K562 (cell line): Measurements from ENCODE around the gene BTBD2. TPM values are rescaled to one million over a fixed set of nuclear protein-coding genes. Genes with fewer than 3 reads are reported as not detected.

Experiments used
- BCL6 ChIP-seq: fragments of 250-450 bp; sonication (Bioruptor Pico); IDR thresholded peaks from 2 replicates; pipeline ENCODE4 v1.4.0; 2020
- BRCA1 ChIP-seq, 2 experiments: fragments of 450-650 bp in 1 of 2; sonication (generic) in 1 of 2; formaldehyde crosslinking in 1 of 2; IDR thresholded peaks; 2 replicates each; pipeline versions ENCODE4 v1.5.0 to v1.6.1; 2017 to 2020; ENCODE audit warnings: mild to moderate bottlenecking in 1 of 2, missing genetic modification reagents in 1 of 2
- CREB1 ChIP-seq, 2 experiments: sonication (generic) in 1 of 2; formaldehyde crosslinking in 1 of 2; IDR thresholded peaks; 2 replicates each; pipeline versions ENCODE4 v1.6.1 to v1.8.0; 2012 to 2022; ENCODE audit warnings: inconsistent platforms in 1 of 2, mild to moderate bottlenecking in 1 of 2, missing genetic modification reagents in 1 of 2, moderate library complexity in 1 of 2
- DPF2 ChIP-seq: fragments of 450-650 bp; IDR thresholded peaks from 2 replicates; pipeline ENCODE4 v1.6.1; 2016
- HNRNPL ChIP-seq: fragments of 200-400 bp; formaldehyde crosslinking; IDR thresholded peaks from 2 replicates; pipeline ENCODE4 v1.6.1; 2017; ENCODE audit warnings: low read depth, mild to moderate bottlenecking, low read length
- ILK ChIP-seq: fragments of 450-650 bp; IDR thresholded peaks from 2 replicates; pipeline ENCODE4 v1.6.1; 2016; ENCODE audit warnings: missing genetic modification characterization, low read depth, mild to moderate bottlenecking, missing compliant biosample characterization, moderate library complexity, borderline replicate concordance
- KHSRP ChIP-seq: fragments of 450-650 bp; IDR thresholded peaks from 2 replicates; pipeline ENCODE4 v1.6.1; 2017
- MCM7 ChIP-seq, 2 experiments: fragments of 450-650 bp; IDR thresholded peaks; 2 replicates each; pipeline ENCODE4 v1.6.1; 2016 to 2018
- POLR3A ChIP-seq: IDR thresholded peaks from 2 replicates; pipeline ENCODE4 v1.6.1; 2011; ENCODE audit warnings: borderline replicate concordance, mild to moderate bottlenecking, moderate library complexity; ENCODE audit not compliant: insufficient read length, insufficient read depth; ENCODE audit errors: extremely low read depth
- TAF15 ChIP-seq: fragments of 200-400 bp; formaldehyde crosslinking; IDR thresholded peaks from 2 replicates; pipeline ENCODE4 v1.6.1; 2017; ENCODE audit warnings: mild to moderate bottlenecking, low read depth, low read length, moderate library complexity
- ZNF282 ChIP-seq: sonication (generic); formaldehyde crosslinking; IDR thresholded peaks from 2 replicates; pipeline ENCODE4 v1.8.1; 2023; ENCODE audit warnings: missing genetic modification reagents
- ZNF79 ChIP-seq: fragments of 250-450 bp; sonication (Bioruptor Pico); IDR thresholded peaks from 2 replicates; pipeline ENCODE4 v1.4.0; 2020; ENCODE audit warnings: low read depth, mild to moderate bottlenecking, moderate library complexity
- polyA plus RNA-seq, 8 experiments: library from polyadenylated mRNA; depleted of rRNA in 4 of 8; stranded (reverse) in 5 of 8; unstranded in 3 of 8; fragments of >200 nt; fragmentation: Nextera tagmentation in 2 of 8; fragmentation: Illumina TruSeq in 1 of 8; extraction: Ambion mirVana in 2 of 8; extraction: Trizol in 1 of 8; gene quantifications; 2 replicates each; pipeline versions ENCODE4 v1.2.1 to v1.2.3, GENCODE V29; 2011 to 2014; ENCODE audit warnings: inconsistent platforms in 1 of 8, missing spikeins in 1 of 8
- total RNA-seq, 7 experiments: library from RNA; depleted of rRNA in 6 of 7; stranded (reverse); fragments of >200 nt in 6 of 7; fragmentation: Illumina TruSeq in 2 of 7; extraction: Trizol in 2 of 7; gene quantifications; 2 replicates each; pipeline versions ENCODE4 v1.2.1 to v1.2.3, GENCODE V29; 2011 to 2021; ENCODE audit warnings: low replicate concordance in 1 of 7
- TF ChIP-seq, protein P1 (sequence below), 2 experiments: fragments of 450-650 bp; IDR thresholded peaks; 2 replicates each; pipeline ENCODE4 v1.6.1; 2016; ENCODE audit warnings: mild to moderate bottlenecking in 2 of 2, borderline replicate concordance in 1 of 2, low read depth in 1 of 2, moderate library complexity in 1 of 2
- TF ChIP-seq, protein P2 (sequence below): fragments of 250-450 bp; sonication (Bioruptor Pico); IDR thresholded peaks from 2 replicates; pipeline ENCODE4 v1.8.0; 2021; ENCODE audit warnings: borderline replicate concordance, mild to moderate bottlenecking, moderate library complexity; ENCODE audit not compliant: poor library complexity, severe bottlenecking
- TF ChIP-seq, protein P3 (sequence below): IDR thresholded peaks from 3 replicates; pipeline ENCODE4 v1.6.1; 2011; ENCODE audit warnings: borderline replicate concordance, mild to moderate bottlenecking; ENCODE audit not compliant: insufficient read length, insufficient read depth
- TF ChIP-seq, protein P4 (sequence below): fragments of 200-800 bp; sonication (Bioruptor generic); IDR thresholded peaks from 2 replicates; pipeline ENCODE4 v1.6.1; 2017; ENCODE audit warnings: missing genetic modification characterization, missing compliant biosample characterization

BTBD2 gene
- total and polyA plus RNA-seq, 9 of the 15 experiments (the other 6 are each of a cell fraction or from before 2014, with no cell fraction given) = 0.10 to 15.6 (median 6.9) TPM

DNA sequence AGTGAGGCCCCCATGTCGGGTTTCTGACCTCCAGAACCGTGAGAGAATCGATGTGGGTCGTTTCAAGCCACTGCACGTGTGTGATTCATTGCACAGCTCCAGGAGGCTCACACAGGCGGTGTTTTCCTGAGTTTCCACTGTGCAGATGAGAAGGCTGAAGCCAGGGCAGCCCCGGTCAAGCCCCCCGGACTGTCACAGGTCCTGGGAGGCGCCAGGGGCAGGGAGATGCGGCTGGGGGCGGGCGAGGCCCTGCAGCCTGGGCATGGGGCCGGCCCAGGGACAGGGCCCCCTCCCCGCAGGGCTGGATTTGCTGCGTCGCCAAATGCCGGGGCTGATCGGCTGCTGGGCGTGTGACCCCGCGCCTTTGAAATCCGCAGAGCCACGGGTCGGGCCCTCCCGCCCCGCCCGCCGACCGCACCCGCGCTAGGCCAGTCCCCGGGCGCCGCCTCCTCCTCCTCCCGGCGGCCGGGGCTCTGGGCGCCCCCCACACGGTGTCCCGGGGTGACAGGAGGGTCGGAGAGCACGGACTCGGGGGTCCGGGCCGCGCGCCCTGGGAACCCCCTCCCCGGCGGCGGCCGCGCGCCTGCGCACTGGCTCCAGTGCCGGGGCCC is 45.5 kb upstream of the BTBD2 start (continued):
- TF ChIP-seq TAF15 = no peak
- no peak for TF ChIP-seq BCL6 (CRISPR knock-in tag)
- 0 out of 2 replicates have a peak, but pooled peaks have one; percentile 56 for TF ChIP-seq HNRNPL
- TF ChIP-seq DPF2 = no peak
- no peak; the same call in none of the 2 replicates for TF ChIP-seq CREB1 (IDR thresholded peaks at IDR 0.05)
- no peak for TF ChIP-seq CREB1 (CRISPR knock-in tag; IDR thresholded peaks at IDR 0.05)
- TF ChIP-seq, protein P1, sequence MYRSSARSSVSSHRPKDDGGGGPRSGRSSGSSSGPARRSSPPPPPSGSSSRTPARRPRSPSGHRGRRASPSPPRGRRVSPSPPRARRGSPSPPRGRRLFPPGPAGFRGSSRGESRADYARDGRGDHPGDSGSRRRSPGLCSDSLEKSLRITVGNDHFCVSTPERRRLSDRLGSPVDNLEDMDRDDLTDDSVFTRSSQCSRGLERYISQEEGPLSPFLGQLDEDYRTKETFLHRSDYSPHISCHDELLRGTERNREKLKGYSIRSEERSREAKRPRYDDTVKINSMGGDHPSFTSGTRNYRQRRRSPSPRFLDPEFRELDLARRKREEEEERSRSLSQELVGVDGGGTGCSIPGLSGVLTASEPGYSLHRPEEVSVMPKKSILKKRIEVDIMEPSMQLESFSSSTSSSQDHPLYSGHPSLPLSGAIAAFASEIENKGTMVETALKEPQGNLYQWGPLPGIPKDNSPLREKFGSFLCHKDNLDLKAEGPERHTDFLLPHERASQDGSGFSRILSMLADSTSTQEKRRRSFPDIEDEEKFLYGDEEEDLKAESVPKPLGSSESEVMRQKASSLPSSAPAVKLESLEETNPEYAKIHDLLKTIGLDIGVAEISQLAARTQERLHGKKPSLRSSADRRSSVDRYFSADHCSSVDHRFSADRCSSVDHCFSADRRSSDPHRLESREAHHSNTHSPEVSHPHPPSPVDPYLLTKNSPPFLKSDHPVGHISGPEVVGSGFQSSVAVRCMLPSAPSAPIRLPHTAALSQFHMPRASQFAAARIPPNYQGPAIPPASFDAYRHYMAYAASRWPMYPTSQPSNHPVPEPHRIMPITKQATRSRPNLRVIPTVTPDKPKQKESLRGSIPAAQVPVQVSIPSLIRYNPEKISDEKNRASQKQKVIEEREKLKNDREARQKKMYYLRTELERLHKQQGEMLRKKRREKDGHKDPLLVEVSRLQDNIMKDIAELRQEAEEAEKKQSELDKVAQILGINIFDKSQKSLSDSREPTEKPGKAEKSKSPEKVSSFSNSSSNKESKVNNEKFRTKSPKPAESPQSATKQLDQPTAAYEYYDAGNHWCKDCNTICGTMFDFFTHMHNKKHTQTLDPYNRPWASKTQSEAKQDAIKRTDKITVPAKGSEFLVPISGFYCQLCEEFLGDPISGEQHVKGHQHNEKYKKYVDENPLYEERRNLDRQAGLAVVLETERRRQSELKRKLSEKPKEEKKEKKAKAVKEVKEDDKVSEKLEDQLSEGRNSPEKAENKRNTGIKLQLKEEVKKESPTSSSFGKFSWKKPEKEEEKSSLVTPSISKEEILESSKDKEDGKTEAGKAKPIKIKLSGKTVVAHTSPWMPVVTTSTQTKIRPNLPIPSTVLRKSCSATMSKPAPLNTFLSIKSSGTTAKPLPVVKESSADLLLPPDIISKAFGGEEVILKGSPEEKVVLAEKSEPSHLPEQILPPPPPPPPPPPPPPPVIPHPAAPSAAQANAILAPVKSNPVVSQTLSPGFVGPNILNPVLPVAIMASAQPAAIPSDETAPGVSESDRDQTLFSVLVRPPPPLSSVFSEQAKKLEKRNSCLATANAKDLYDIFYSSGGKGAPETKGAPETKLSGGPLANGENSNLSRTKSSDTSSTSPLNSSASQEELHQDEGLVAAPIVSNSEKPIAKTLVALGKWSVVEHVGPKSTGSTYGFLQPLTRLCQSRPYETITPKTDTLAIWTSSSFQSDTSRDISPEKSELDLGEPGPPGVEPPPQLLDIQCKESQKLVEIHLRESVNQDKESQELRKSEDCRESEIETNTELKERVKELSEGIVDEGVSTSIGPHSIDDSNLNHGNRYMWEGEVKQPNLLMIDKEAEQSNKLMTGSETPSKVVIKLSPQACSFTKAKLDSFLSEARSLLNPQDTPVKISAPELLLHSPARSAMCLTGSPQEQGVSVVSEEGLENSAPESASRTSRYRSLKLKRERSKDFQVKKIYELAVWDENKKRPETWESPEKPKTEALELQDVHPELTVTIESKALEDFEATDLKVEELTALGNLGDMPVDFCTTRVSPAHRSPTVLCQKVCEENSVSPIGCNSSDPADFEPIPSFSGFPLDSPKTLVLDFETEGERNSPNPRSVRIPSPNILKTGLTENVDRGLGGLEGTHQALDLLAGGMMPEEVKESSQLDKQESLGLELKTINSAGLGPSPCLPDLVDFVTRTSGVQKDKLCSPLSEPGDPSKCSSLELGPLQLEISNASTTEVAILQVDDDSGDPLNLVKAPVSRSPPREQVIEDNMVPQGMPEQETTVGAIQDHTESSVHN (IDR thresholded peaks at IDR 0.05; ENCODE audit: borderline replicate concordance in 1 of 2, low read depth in 1 of 2) = no peak
- no peak for TF ChIP-seq KHSRP
- TF ChIP-seq, protein P2, sequence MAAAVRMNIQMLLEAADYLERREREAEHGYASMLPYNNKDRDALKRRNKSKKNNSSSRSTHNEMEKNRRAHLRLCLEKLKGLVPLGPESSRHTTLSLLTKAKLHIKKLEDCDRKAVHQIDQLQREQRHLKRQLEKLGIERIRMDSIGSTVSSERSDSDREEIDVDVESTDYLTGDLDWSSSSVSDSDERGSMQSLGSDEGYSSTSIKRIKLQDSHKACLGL (CRISPR knock-in tag) = no peak
- TF ChIP-seq BRCA1 (IDR thresholded peaks at IDR 0.05) = no peak
- TF ChIP-seq BRCA1 (CRISPR knock-in tag; IDR thresholded peaks at IDR 0.05) = no peak
- TF ChIP-seq, protein P3, sequence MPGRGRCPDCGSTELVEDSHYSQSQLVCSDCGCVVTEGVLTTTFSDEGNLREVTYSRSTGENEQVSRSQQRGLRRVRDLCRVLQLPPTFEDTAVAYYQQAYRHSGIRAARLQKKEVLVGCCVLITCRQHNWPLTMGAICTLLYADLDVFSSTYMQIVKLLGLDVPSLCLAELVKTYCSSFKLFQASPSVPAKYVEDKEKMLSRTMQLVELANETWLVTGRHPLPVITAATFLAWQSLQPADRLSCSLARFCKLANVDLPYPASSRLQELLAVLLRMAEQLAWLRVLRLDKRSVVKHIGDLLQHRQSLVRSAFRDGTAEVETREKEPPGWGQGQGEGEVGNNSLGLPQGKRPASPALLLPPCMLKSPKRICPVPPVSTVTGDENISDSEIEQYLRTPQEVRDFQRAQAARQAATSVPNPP = no peak
- no peak for TF ChIP-seq ZNF79 (CRISPR knock-in tag)
- TF ChIP-seq ILK = no peak
- TF ChIP-seq MCM7 (IDR thresholded peaks at IDR 0.05) = no peak
- TF ChIP-seq, protein P4, sequence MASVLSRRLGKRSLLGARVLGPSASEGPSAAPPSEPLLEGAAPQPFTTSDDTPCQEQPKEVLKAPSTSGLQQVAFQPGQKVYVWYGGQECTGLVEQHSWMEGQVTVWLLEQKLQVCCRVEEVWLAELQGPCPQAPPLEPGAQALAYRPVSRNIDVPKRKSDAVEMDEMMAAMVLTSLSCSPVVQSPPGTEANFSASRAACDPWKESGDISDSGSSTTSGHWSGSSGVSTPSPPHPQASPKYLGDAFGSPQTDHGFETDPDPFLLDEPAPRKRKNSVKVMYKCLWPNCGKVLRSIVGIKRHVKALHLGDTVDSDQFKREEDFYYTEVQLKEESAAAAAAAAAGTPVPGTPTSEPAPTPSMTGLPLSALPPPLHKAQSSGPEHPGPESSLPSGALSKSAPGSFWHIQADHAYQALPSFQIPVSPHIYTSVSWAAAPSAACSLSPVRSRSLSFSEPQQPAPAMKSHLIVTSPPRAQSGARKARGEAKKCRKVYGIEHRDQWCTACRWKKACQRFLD (CRISPR knock-in tag) = peak; percentile 65; the same call in 1 of the 2 replicates
- TF ChIP-seq POLR3A = no peak
- no peak for TF ChIP-seq ZNF282
